Pons (tissue), 1 donor: ENCODE measurements around the gene TK1.

Experiments used
- DNase-seq: peaks from one replicate; pipeline ENCODE4 v3.0.0-alpha.2; 2016; ENCODE audit warnings: low spot score

The TK1 gene, protein sequence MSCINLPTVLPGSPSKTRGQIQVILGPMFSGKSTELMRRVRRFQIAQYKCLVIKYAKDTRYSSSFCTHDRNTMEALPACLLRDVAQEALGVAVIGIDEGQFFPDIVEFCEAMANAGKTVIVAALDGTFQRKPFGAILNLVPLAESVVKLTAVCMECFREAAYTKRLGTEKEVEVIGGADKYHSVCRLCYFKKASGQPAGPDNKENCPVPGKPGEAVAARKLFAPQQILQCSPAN

GRCh38 chr17:78186692-78187595 is at the start of gene TK1, which contains the start of gene AFMID:
TSS of gene TK1 (minus strand) at chr17:78187052. CDS start at chr17:78186994, 58 bp downstream.
TSS of gene AFMID (plus strand) at chr17:78187362. CDS start at chr17:78187371, 9 bp downstream.
- peak; percentile 96 for DNase-seq

- no peak for DNase-seq
Observed at GRCh38 chr17:78235885-78236284, 49.0 kb upstream of the TK1 start.

DNA sequence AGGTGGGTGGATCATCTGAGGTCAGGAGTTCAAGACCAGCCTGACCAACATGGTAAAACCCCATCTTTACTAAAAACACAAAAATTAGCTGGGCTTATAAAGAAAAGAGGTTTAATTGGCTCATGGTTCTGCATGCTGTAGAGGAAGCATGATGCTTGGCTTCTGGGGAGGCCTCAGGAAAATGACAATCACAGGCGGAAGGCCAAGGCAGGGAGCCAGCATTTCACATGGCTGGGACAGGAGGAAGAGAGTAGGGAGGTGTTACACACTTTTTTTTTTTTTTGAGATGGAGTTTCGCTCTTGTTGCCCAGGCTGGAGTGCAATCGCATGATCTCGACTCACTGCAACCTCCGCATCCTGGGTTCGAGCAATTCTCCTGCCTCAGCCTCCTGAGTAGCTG is 48.2 kb upstream of the TK1 start:
- peak; percentile 90 for DNase-seq

DNA sequence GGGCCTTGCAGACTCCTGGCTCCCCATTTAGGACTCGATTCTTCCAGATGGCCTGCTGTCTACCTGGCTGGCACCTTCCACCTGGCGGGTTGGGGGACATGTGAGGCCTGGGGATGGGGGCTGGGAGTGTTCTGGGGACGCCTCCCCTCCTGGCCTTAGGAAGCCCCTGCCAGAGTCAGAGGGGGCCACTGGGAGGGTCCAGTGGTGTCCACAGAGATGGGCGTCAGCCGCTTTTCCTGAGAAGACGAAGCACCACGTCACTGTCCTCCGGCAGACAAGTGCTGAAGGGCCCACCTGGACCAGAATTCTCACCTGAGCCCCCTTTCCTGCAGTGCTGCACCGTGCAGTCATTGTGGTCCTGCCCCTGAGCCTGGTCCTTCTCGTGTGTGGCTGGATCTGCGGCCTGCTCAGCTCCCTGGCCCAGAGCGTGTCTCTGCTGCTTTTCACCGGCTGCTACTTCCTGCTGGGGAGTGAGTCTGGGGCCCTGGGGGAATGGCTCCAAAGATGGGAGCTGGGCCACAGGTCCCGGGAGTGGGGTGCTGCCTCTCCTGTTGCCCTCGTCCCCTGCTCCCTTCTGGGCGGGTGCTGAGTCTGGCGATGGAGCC is 47.5 kb upstream of the TK1 start:
- no peak for DNase-seq

GRCh38 chr17:78233678-78234077 is 46.8 kb upstream of the TK1 start:
- peak; percentile 2 for DNase-seq

- DNase-seq = no peak
Observed at GRCh38 chr17:78232859-78233173, 46.0 kb upstream of the TK1 start.

GRCh38 chr17:78231991-78232858 is 45.4 kb upstream of the TK1 start:
- DNase-seq = no peak

DNA sequence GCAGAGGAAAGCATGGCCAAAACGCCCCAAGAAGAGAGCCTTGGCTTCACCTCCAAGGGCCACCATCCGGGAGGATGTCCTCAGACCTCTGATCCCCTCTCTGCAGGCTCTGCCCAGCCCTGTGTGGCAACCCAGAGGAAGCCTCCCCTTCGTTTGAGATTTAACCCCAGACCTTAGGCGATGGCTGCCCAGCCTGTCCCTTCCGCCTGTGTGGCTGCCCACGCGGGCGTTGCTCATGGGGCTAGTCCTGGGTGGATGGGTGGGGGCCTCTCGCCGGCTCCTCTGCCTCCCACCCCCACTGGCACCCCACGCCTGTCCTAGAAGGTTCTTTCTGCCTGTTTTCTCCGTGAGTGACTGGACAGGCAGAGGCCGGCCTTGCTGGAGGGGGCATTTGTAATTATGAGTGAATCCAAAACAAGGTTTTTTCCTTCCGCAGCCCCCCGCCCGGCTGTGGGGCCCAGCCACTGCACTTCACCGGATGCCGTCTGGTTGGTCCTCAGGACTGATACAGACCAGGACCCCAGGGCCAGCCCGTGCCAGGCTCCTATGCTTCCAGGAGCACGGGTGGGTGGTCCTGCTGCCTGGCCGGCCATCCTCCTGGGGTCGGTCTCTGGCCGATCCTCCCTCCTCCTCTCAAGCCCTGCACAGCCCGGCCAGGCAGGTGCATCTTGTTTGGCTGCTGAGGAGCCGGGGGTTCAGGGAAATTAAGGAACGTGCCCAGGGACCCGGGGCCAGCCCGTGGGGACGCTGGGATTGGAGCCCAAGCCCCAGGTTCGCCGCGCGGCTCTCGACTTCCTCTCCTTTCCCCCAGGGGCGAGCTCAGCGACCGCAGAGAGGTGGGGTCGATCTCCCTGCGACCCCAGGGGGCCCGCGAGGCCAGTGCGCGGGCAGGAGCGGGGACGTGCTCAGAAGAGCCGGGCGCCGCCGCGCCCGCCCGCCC is 44.4 kb upstream of the TK1 start, which contains the start of gene TMEM235:
TMEM235 (plus strand) TSS at position 636 of the 940 bp plus-strand sequence. CDS start 393 bp downstream, outside the sequence.
- no peak for DNase-seq

DNA sequence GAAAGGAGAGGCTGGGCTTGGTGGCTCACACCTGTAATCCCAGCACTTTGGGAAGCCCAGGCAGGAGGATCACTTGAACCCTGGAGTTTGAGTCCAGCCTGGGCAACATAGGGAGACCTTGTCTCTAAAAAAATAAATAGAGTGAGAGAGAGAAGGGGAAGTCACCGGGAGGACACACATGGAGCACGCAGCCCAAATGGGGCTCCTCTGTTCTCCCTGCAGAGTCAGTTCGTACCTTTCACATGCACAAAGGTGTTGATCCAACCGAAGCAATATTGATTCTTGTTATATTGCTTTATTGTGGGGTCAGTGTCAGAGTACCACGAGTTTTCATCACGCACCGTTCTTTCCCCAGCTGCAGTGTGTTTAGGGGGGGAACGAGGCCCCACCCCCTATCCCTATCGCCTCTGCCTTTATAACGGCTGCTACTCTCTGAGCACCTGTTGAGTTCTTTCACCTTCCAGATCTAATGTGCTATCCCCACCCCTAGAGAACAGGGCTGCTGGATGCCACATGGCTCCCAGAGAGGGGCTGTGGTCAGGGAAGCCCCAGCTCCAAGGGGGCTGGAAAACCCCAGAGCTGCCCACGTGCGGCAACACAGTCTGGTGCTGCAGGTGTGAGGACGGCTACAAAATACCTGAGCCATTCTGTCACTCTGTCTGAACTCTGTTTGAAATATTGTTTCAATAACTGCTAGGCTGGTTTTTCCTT is 43.6 kb upstream of the TK1 start:
- no peak for DNase-seq

DNA sequence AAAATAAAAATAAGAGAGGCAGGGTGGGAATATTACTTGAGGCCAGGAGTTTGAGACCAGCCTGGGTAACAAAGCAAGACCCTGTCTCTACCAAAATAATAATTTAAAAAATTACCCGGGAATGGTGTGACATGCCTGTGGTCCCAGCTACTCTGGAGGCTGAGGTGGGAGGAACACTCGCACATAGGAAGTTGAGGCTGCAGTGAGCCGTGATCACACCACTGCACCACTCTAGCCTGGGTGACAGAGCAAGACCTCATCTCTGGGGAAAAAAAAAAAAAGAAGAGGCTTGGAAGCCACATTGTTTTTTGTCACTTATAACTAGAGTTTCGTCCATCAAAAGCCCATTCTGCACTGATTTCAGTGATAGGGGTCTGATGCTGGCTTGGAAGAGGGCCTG is 41.3 kb upstream of the TK1 start:
- DNase-seq = no peak

GRCh38 chr17:78227455-78227916 is 40.6 kb upstream of the TK1 start:
- DNase-seq = peak; percentile 56

GRCh38 chr17:78226759-78227454 is 40.1 kb upstream of the TK1 start:
- peak; percentile 14 for DNase-seq

DNA sequence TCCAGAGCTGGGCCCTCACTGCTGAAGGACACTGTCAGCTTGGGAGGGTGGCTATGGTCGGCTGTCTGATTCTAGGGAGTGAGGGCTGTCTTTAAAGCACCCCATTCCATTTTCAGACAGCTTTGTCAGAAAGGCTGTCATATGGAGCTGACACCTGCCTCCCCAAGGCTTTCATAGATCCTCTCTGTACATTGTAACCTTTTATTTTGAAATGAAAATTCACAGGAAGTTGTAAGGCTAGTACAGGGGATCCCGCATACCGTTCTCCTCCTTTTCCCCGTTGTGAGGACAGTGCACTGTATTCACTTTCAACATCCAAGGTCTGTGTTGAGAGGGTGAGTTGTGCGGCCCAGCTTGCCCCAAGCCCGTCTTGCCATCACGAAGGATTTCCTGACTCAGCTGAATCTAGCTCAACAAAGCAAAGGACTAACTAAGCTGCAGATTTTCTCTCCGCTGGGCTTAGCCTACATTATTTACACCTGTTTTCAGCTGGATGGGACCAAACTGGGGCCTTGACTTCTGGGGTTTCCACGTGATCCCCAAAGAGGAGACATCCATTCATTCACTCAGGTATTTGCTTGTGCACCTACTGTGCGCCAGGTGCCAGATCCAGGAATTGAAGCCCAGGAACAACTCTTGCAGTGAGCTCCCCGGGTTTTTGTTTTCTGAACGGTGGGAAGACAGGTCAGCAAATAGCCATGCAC is 39.4 kb upstream of the TK1 start:
- peak; percentile 8 for DNase-seq

- DNase-seq = peak; percentile 63
Observed at GRCh38 chr17:78225088-78225865, 38.4 kb upstream of the TK1 start.

GRCh38 chr17:78224231-78225087 is 37.6 kb upstream of the TK1 start:
- DNase-seq = peak; percentile 67

DNA sequence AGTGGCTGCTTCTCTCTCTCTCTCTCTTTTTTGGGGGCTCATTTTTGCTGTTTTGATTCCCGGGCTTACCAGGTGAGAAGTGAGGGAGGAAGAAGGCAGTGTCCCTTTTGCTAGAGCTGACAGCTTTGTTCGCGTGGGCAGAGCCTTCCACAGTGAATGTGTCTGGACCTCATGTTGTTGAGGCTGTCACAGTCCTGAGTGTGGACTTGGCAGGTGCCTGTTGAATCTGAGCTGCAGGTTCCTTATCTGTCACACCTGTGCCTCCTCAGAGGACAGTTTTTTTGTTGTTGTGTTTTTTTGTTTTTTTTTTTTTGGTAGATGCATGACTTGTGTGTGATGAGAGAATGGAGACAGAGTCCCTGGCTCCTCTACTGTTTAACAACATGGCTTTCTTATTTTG is 36.9 kb upstream of the TK1 start:
- DNase-seq = no peak

- no peak for DNase-seq
Observed at GRCh38 chr17:78223061-78223460, 36.2 kb upstream of the TK1 start.
